BE2C (cell line): ENCODE data around the gene HORMAD2.
"Not testable (repeated sequence)": the region's sequence is repeated elsewhere in the genome, so short reads cannot be mapped to it uniquely, and the experiment has no call there.

Experiments
- DNase-seq: peaks from one replicate; pipeline ENCODE4 v3.0.0-alpha.2; 2020
- H3K27me3 ChIP-seq: fragments of 250-450 bp; sonication (Bioruptor Pico); 2 replicates; pipeline ENCODE4 v1.5.1; 2020; ENCODE audit warnings: mild to moderate bottlenecking
- H3K36me3 ChIP-seq: fragments of 250-450 bp; sonication (Bioruptor Pico); 2 replicates; pipeline ENCODE4 v1.5.1; 2020; ENCODE audit warnings: mild to moderate bottlenecking
- H3K4me1 ChIP-seq: fragments of 250-450 bp; sonication (Bioruptor Pico); 2 replicates; pipeline ENCODE4 v1.5.1; 2020
- H3K4me3 ChIP-seq: 2 replicates; pipeline ENCODE4 v1.5.1; 2011; ENCODE audit warnings: low read depth, low read length
- H3K9me3 ChIP-seq: fragments of 250-450 bp; sonication (Bioruptor Pico); 2 replicates; pipeline ENCODE4 v1.5.1; 2020
- TF ChIP-seq, protein P1 (sequence below): IDR thresholded peaks from 2 replicates; pipeline ENCODE4 v1.5.1; 2012; ENCODE audit warnings: mild to moderate bottlenecking, low read depth, low read length

Gene HORMAD2

DNA sequence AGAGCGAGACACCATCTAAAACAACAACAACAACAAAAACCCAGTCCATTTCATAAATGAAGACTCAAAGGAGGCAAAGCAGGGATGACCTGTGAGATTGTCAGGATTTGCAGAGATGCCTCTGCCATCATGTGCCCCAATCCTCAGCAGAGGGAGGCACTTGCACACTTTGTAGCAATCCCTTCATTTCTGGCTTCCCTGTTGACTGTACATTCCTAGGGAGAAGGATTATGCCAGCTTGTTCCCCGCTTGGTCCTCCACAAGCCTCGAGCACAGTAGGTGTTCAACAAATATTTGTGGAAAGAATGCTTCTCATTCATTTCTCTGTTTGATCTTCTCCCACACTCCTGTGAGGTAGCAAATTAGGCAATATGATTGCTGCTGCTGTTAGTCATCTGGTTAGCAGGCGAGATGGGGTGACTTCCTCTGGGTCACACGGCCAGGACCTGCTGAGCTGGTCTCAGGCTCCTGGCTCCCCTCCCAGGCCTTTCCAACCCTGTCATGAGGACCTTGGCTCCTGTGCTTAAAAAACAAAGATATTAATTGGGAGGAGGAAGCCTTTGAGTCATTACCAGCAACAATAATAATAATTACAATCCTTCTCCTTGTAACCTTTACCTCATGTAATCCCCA, 132.2 kb downstream of the HORMAD2 start:
- Histone ChIP-seq H3K36me3 (no peaks in the 10 kb centered on the region), H3K4me1 (peaks cover 11% of the 10 kb centered on the region), H3K9me3 (no peaks in the 10 kb centered on the region), H3K4me3 (no peak overlapping the region), H3K27me3 (no peaks in the 10 kb centered on the region)
- no peak for DNase-seq
- TF ChIP-seq, protein P1, sequence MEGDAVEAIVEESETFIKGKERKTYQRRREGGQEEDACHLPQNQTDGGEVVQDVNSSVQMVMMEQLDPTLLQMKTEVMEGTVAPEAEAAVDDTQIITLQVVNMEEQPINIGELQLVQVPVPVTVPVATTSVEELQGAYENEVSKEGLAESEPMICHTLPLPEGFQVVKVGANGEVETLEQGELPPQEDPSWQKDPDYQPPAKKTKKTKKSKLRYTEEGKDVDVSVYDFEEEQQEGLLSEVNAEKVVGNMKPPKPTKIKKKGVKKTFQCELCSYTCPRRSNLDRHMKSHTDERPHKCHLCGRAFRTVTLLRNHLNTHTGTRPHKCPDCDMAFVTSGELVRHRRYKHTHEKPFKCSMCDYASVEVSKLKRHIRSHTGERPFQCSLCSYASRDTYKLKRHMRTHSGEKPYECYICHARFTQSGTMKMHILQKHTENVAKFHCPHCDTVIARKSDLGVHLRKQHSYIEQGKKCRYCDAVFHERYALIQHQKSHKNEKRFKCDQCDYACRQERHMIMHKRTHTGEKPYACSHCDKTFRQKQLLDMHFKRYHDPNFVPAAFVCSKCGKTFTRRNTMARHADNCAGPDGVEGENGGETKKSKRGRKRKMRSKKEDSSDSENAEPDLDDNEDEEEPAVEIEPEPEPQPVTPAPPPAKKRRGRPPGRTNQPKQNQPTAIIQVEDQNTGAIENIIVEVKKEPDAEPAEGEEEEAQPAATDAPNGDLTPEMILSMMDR, result no peak

DNA sequence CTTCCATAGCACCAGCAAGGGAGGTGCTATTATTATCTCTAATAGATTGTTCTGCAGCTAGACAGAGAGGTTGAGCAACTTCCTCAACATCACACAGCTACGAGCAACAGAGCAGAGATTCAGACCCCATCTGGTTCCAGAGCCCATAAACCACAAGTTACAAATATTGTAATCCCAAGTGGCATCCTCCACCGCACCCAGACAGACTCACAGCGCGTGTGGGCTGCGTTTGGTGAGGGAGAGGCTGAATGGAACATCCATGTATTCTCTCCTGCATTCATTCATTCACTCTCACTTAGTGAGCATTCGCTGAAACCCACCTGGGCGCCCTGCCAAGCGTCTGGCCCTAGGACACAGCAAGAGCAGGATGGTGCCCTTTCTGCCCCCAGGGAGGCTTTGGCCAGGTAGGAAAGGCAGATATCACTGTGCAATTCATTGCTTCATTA, 132.8 kb downstream of the HORMAD2 start:
- Histone ChIP-seq H3K4me1 (peaks cover 11% of the 10 kb centered on the region), H3K36me3 (no peaks in the 10 kb centered on the region), H3K4me3 (no peak overlapping the region), H3K27me3 (no peaks in the 10 kb centered on the region), H3K9me3 (no peaks in the 10 kb centered on the region)
- TF ChIP-seq, protein P1, result no peak
- DNase-seq, result peak; percentile 72

DNA sequence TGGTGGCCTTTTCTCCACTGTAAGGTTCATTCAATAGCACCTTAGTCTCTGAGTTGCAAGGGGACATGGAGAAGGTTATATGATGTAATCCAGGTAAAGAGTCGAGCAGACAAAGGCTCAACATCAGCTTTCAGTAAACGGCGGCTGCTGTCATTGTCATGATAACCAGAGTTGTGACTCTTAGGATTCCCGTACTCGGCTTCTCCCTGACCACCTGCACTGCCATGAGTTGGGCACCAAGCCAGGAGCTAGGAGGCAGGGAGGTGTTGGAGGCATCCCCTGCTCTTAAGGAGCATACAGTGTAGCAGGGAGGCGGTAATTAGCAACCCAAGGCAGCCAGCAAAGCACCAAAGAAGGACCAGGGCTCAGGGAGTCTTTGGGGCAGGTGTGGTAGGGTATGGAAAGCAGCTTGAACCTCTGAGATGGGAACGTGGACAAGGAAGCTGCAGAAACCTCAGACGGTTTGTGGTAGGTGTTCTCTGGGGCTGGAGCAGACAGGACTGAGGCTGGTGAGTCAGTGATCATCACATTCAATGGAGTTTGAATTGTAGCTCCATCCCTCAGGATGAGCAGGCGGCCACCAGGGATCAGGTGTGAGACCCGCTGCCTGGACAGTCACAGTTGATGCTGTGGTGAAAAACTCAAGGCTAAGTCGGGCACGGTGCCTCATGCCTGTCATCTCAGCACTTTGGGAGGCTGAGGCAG, 134.6 kb downstream of the HORMAD2 start:
- Histone ChIP-seq H3K4me3 (no peak overlapping the region), H3K27me3 (no peaks in the 10 kb centered on the region), H3K4me1 (no peaks in the 10 kb centered on the region; the same call in 1 of the 2 replicates), H3K36me3 (no peaks in the 10 kb centered on the region), H3K9me3 (no peaks in the 10 kb centered on the region)
- TF ChIP-seq, protein P1, result no peak
- no peak for DNase-seq

DNA sequence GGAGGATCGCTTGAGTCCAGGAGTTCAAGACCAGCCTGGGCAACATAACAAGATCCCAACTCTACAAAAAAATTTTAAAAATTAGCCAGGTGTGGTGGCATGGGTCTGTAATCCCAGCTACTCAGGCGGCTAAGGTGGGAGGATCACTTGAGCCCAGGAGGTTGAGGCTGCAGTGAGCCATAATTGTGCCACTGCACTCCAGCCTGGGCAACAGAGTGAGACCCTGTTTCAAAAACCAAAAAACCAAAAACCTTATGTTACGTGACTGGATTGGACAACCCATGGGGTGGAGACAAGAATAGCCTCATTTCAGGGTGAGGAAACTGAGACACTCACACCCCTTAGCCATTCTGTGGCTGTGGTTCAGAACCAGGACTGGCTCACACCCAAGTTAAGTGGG, 136.0 kb downstream of the HORMAD2 start:
- H3K4me3 ChIP-seq, H3K9me3 ChIP-seq, H3K4me1 ChIP-seq, H3K36me3 ChIP-seq, DNase-seq, H3K27me3 ChIP-seq: not testable (repeated sequence)

DNA sequence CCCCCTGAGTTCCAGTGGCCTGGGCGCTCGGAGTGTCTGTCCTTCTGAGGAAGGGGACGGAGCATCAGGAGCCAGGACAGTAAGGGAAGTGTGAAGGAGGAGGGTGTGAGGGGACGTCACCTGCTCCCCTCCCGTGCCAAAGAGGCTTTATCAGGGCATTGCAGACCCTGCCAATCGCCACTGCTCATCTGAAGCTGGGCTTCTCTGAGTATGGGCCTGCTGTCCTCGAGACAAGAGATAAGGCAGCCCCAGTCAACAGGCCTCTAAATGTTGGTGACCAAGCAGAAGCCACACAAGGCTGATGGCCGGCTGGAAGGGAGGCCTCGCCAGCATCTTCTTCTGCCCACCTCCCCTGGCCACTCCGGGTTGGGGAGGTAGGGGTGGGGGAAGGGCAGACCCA, 136.4 kb downstream of the HORMAD2 start:
- Histone ChIP-seq H3K9me3 (no peaks in the 10 kb centered on the region), H3K36me3 (no peaks in the 10 kb centered on the region), H3K4me3 (no peak overlapping the region), H3K27me3 (no peaks in the 10 kb centered on the region; the same call in 1 of the 2 replicates), H3K4me1 (no peaks in the 10 kb centered on the region)
- TF ChIP-seq, protein P1, result no peak
- DNase-seq, result no peak

DNA sequence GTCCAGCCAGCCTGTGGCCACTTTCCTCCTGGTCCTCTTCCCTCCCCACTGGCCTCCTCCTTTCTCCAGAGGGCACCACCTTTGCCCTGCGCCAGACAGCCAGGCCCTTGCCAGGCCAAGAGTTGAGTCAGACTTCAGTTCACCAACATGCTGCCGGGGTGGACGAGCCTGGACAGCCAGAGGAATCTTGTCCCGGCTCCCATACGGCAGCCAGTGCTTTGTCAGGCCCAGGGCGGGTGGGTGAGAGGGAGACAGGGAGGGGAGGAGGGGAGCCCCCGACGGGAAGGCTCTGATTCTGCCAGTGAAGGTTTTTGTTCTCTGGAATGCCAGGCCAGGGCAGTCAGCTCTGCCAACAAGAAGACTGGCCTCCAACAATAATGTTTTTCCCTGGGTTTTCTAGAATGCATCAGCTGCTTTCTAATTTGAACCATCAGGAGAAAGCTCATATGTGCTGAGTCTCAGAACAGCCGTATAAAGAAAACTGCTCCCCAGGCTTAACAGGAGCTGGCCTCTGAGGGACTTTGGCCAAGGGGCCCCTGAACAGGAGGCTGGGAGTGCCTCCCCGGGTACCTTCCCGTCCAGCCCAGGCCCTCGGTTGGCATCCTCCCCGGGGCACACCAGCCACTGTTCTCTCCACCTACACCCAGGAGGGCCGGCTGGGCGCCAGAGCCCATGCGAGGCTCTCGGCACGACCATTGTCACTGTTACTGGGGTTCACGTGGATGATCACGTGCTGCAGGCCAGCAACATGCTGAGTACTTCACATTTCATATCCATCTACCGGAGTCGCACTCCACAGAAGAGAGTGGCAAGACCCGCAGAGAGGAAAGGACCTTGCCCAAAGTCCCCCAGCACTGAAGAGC, 137.7 kb downstream of the HORMAD2 start:
- Histone ChIP-seq H3K9me3 (no peaks in the 10 kb centered on the region), H3K4me1 (no peaks in the 10 kb centered on the region), H3K27me3 (no peaks in the 10 kb centered on the region; the same call in 1 of the 2 replicates), H3K36me3 (no peaks in the 10 kb centered on the region), H3K4me3 (no peak overlapping the region)
- no peak for DNase-seq
- TF ChIP-seq, protein P1, result no peak
